Measurements from ENCODE around the gene UNC5B.
A peak's percentile ranks its signal among the peaks of the same experiment; 100 is the strongest.

Gene UNC5B

DNA sequence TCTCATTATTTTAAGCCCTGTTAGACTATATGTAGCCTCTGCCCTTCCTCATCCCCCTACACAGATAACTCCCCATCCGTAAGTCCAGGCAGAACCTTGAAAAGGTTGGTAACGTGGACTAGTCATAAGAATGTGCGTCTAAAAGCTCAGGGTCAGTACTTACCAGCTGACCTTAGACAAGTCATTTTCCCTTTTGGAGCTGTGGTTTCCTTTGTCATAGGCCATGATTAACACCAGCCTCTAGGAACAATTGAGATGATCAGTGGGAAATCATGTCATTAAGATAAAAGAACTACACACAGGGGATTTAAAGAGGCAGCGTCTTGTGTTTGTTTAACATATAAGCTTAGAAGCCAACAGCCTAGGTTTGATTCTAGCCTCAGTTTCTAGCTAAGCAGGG, 6.9 kb upstream of the UNC5B start:
- Histone ChIP-seq H3K79me2 (ENCODE audit: control insufficient read depth, insufficient read depth, low read length, poor library complexity) (no peaks in the 10 kb centered on the region), H2AFZ (ENCODE audit: insufficient read depth, low read length, poor library complexity) (no peak overlapping the region), H4K8ac (ENCODE audit: low read depth, low read length) (no peak overlapping the region), H2AK5ac (ENCODE audit: low read length) (no peak overlapping the region), H2BK120ac (ENCODE audit: insufficient read depth, low read length, poor library complexity) (no peak overlapping the region), H3K36me3 (ENCODE audit: control insufficient read depth in 1 of 2, insufficient read depth in 2 of 2, low read length in 2 of 2) (no peaks in the 10 kb centered on the region), H3K4me3 (ENCODE audit: low read depth, low read length) (no peak overlapping the region), H3K9ac (ENCODE audit: low read length) (no peak overlapping the region), H3K4me2 (ENCODE audit: low read length) (no peak overlapping the region), H2BK12ac (ENCODE audit: low read length) (no peak overlapping the region), H3K4ac (ENCODE audit: low read depth, low read length) (no peak overlapping the region), H3K9me3 (ENCODE audit: insufficient read depth, low read depth, low read length) (no peaks in the 10 kb centered on the region), H3K79me1 (ENCODE audit: low read length) (peaks cover 1% of the 10 kb centered on the region), H3K27me3 (ENCODE audit: insufficient read depth, low read length) (no peaks in the 10 kb centered on the region), H2BK5ac (ENCODE audit: low read depth, low read length, poor library complexity) (no peak overlapping the region), H3K4me1 (ENCODE audit: control insufficient read depth in 1 of 2, insufficient read depth in 2 of 2, low read length in 2 of 2) (peaks cover 2 to 11% of the 10 kb centered on the region in 2 experiments), H3K27ac (ENCODE audit: low read depth, low read length) (no peak overlapping the region), H4K12ac (ENCODE audit: low read depth, low read length) (no peak overlapping the region), H3K23ac (ENCODE audit: low read length) (no peak overlapping the region), H3K14ac (ENCODE audit: low read length) (no peak overlapping the region), H4K91ac (ENCODE audit: low read depth, low read length) (no peak overlapping the region), H3K18ac (ENCODE audit: low read length) (no peak overlapping the region)
- no CpG with 5 or more reads among the region's 4 CpGs for WGBS (ENCODE audit: extremely low coverage, insufficient coverage, insufficient read length)
- no peak for DNase-seq

DNA sequence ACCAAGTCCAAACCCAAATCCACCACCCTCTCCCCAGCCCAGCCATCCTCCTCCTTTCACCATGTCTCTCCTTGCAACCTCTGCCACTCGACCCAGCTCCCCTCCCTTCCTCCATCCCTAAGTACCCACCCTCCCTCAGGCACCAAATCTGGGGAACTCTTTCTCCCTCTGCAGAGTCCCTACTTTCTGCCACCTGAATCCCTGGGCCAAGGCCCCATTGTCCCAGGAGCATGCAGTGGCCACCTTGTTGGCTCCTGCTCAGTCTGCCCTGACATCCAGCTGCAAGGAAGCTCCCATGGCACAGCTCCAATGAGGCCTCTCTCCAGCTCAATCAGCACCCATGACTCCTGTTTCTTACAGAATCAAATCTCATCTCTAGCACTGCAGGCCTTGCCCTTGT, 5.5 kb upstream of the UNC5B start:
- Histone ChIP-seq H3K79me1 (ENCODE audit: low read length) (peaks cover 2% of the 10 kb centered on the region), H3K9me3 (ENCODE audit: insufficient read depth, low read depth, low read length) (no peaks in the 10 kb centered on the region), H3K4me2 (ENCODE audit: low read length) (no peak overlapping the region), H2BK12ac (ENCODE audit: low read length) (no peak overlapping the region), H3K4ac (ENCODE audit: low read depth, low read length) (no peak overlapping the region), H4K8ac (ENCODE audit: low read depth, low read length) (no peak overlapping the region), H4K91ac (ENCODE audit: low read depth, low read length) (no peak overlapping the region), H3K79me2 (ENCODE audit: control insufficient read depth, insufficient read depth, low read length, poor library complexity) (no peaks in the 10 kb centered on the region), H2AK5ac (ENCODE audit: low read length) (no peak overlapping the region), H2BK120ac (ENCODE audit: insufficient read depth, low read length, poor library complexity) (no peak overlapping the region), H3K14ac (ENCODE audit: low read length) (no peak overlapping the region), H3K27ac (ENCODE audit: low read depth, low read length) (no peak overlapping the region), H3K4me1 (ENCODE audit: control insufficient read depth in 1 of 2, insufficient read depth in 2 of 2, low read length in 2 of 2) (peaks cover 4 to 11% of the 10 kb centered on the region in 2 experiments), H2AFZ (ENCODE audit: insufficient read depth, low read length, poor library complexity) (no peak overlapping the region), H3K27me3 (ENCODE audit: insufficient read depth, low read length) (no peaks in the 10 kb centered on the region), H4K12ac (ENCODE audit: low read depth, low read length) (no peak overlapping the region), H3K18ac (ENCODE audit: low read length) (no peak overlapping the region), H3K36me3 (ENCODE audit: control insufficient read depth in 1 of 2, insufficient read depth in 2 of 2, low read length in 2 of 2) (no peaks in the 10 kb centered on the region), H3K4me3 (ENCODE audit: low read depth, low read length) (no peak overlapping the region), H3K9ac (ENCODE audit: low read length) (no peak overlapping the region), H2BK5ac (ENCODE audit: low read depth, low read length, poor library complexity) (no peak overlapping the region), H3K23ac (ENCODE audit: low read length) (no peak overlapping the region)
- no CpG with 5 or more reads among the region's 1 CpG for WGBS (ENCODE audit: extremely low coverage, insufficient coverage, insufficient read length)
- no peak for DNase-seq

DNA sequence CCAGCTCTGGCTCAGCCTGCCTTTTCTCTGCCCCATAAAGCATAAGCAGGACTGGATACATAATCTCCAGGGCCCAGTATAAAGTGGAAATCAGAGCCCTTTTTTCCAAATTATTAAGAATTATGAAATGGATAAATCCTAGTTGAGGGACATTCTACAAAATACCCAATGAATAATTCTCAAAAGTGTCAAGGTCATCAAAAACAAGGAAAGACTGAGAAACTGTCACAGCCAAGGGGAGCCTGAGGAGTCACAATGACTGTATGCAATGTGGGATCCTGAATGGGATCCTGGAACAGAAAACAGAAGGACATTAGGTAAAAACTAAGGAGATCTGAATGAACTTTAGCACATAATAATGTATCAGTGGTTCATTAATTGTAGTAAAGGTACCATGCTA, 4.8 kb upstream of the UNC5B start:
- no peak overlapping the region for H2BK5ac ChIP-seq (ENCODE audit: low read depth, low read length, poor library complexity)
- no peak overlapping the region for H2BK120ac ChIP-seq (ENCODE audit: insufficient read depth, low read length, poor library complexity)
- peaks cover 1% of the 10 kb centered on the region for H3K79me2 ChIP-seq (ENCODE audit: control insufficient read depth, insufficient read depth, low read length, poor library complexity)
- H3K23ac ChIP-seq (ENCODE audit: low read length) = no peak overlapping the region
- H3K14ac ChIP-seq (ENCODE audit: low read length) = no peak overlapping the region
- H3K4me2 ChIP-seq (ENCODE audit: low read length) = no peak overlapping the region
- peaks cover 6 to 8% of the 10 kb centered on the region in 2 experiments for H3K4me1 ChIP-seq (ENCODE audit: control insufficient read depth in 1 of 2, insufficient read depth in 2 of 2, low read length in 2 of 2)
- no peak for DNase-seq
- H3K9ac ChIP-seq (ENCODE audit: low read length) = no peak overlapping the region
- H2BK12ac ChIP-seq (ENCODE audit: low read length) = no peak overlapping the region
- no peaks in the 10 kb centered on the region for H3K36me3 ChIP-seq (ENCODE audit: control insufficient read depth in 1 of 2, insufficient read depth in 2 of 2, low read length in 2 of 2)
- H3K4ac ChIP-seq (ENCODE audit: low read depth, low read length) = no peak overlapping the region
- H2AK5ac ChIP-seq (ENCODE audit: low read length) = no peak overlapping the region
- H3K27me3 ChIP-seq (ENCODE audit: insufficient read depth, low read length) = no peaks in the 10 kb centered on the region
- no peak overlapping the region for H4K12ac ChIP-seq (ENCODE audit: low read depth, low read length)
- H4K8ac ChIP-seq (ENCODE audit: low read depth, low read length) = no peak overlapping the region
- H3K18ac ChIP-seq (ENCODE audit: low read length) = no peak overlapping the region
- no peaks in the 10 kb centered on the region for H3K9me3 ChIP-seq (ENCODE audit: insufficient read depth, low read depth, low read length)
- H4K91ac ChIP-seq (ENCODE audit: low read depth, low read length) = no peak overlapping the region
- peaks cover 7% of the 10 kb centered on the region for H3K79me1 ChIP-seq (ENCODE audit: low read length)
- no peak overlapping the region for H3K27ac ChIP-seq (ENCODE audit: low read depth, low read length)
- no peak overlapping the region for H2AFZ ChIP-seq (ENCODE audit: insufficient read depth, low read length, poor library complexity)
- H3K4me3 ChIP-seq (ENCODE audit: low read depth, low read length) = no peak overlapping the region

DNA sequence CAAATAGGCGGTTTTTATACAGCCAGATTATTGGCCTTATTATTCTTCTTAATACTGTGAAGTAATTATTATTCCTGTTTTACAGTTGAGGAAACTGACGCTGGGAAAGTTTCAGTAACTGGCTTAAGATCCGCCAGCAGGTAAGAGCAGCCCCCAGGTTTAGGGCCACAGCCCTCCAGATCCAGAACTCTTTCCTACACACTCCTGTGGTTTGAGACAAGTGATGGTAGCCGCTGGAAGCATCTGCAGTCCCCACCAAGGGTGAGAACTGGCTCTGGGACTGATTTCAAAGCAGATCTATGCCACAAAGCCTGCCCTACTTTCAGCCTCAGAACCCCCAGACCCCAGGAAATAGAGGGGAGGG, 3.0 kb upstream of the UNC5B start:
- WGBS (ENCODE audit: extremely low coverage, insufficient coverage, insufficient read length) = no CpG with 5 or more reads among the region's 4 CpGs

More for the DNA sequence above, 3.0 kb upstream of the UNC5B start:
- Histone ChIP-seq H2BK5ac (ENCODE audit: low read depth, low read length, poor library complexity) (no peak overlapping the region), H2AK5ac (ENCODE audit: low read length) (no peak overlapping the region), H3K79me2 (ENCODE audit: control insufficient read depth, insufficient read depth, low read length, poor library complexity) (peaks cover 15% of the 10 kb centered on the region), H4K12ac (ENCODE audit: low read depth, low read length) (no peak overlapping the region), H3K4ac (ENCODE audit: low read depth, low read length) (no peak overlapping the region), H3K4me2 (ENCODE audit: low read length) (no peak overlapping the region), H3K79me1 (ENCODE audit: low read length) (peaks cover 19% of the 10 kb centered on the region), H2AFZ (ENCODE audit: insufficient read depth, low read length, poor library complexity) (no peak overlapping the region), H3K4me1 (ENCODE audit: control insufficient read depth in 1 of 2, insufficient read depth in 2 of 2, low read length in 2 of 2) (peaks cover 3 to 7% of the 10 kb centered on the region in 2 experiments), H4K91ac (ENCODE audit: low read depth, low read length) (no peak overlapping the region), H3K27ac (ENCODE audit: low read depth, low read length) (no peak overlapping the region), H2BK120ac (ENCODE audit: insufficient read depth, low read length, poor library complexity) (no peak overlapping the region), H3K14ac (ENCODE audit: low read length) (no peak overlapping the region), H3K9ac (ENCODE audit: low read length) (no peak overlapping the region), H3K18ac (ENCODE audit: low read length) (no peak overlapping the region), H3K9me3 (ENCODE audit: insufficient read depth, low read depth, low read length) (no peaks in the 10 kb centered on the region), H2BK12ac (ENCODE audit: low read length) (peak overlapping the region; percentile 56), H3K36me3 (ENCODE audit: control insufficient read depth in 1 of 2, insufficient read depth in 2 of 2, low read length in 2 of 2) (peaks cover 3% of the 10 kb centered on the region in 2 experiments), H3K4me3 (ENCODE audit: low read depth, low read length) (no peak overlapping the region), H3K23ac (ENCODE audit: low read length) (no peak overlapping the region), H4K8ac (ENCODE audit: low read depth, low read length) (no peak overlapping the region), H3K27me3 (ENCODE audit: insufficient read depth, low read length) (no peaks in the 10 kb centered on the region)
- no peak for DNase-seq
